HG03159 (cell line): ENCODE results near the gene EAF1.
"Not testable (repeated sequence)": the region's sequence is repeated elsewhere in the genome, so short reads cannot be mapped to it uniquely, and the experiment has no call there.

ENCODE experiments used
- ATAC-seq: cut with Tn5 transposase; IDR thresholded peaks from one replicate; pipeline ENCODE4 v1.9.1; 2021; ENCODE audit warnings: mild to moderate bottlenecking, moderate library complexity; ENCODE audit not compliant: unreplicated experiment

EAF1 gene

GRCh38 chr3:15404767-15405166 is 22.6 kb upstream of the EAF1 start:
- no peak for ATAC-seq

- ATAC-seq = peak; percentile 60
Observed at GRCh38 chr3:15405448-15406050, 21.8 kb upstream of the EAF1 start.

GRCh38 chr3:15409239-15409638 is 18.2 kb upstream of the EAF1 start:
- no peak for ATAC-seq

- no peak for ATAC-seq
Observed at GRCh38 chr3:15409774-15410173, 17.6 kb upstream of the EAF1 start.

GRCh38 chr3:15410966-15411365 is 16.4 kb upstream of the EAF1 start:
- not testable (repeated sequence) for ATAC-seq

- ATAC-seq = no peak
Observed at GRCh38 chr3:15420871-15421270, 6.5 kb upstream of the EAF1 start.

- ATAC-seq = no peak
Observed at GRCh38 chr3:15426579-15427118, 749 bp upstream of the EAF1 start.

- ATAC-seq = no peak
Observed at GRCh38 chr3:15427981-15428380, 583 bp downstream of the EAF1 start.

- ATAC-seq = no peak
Observed at GRCh38 chr3:15428539-15428938, 1.1 kb downstream of the EAF1 start.

- ATAC-seq = no peak
Observed at GRCh38 chr3:15429080-15429479, 1.7 kb downstream of the EAF1 start.

GRCh38 chr3:15430624-15431023 is 3.2 kb downstream of the EAF1 start:
- no peak for ATAC-seq

- no peak for ATAC-seq
Observed at GRCh38 chr3:15431256-15431837, 3.9 kb downstream of the EAF1 start.

GRCh38 chr3:15433531-15433930 is 6.1 kb downstream of the EAF1 start:
- no peak for ATAC-seq

- ATAC-seq = no peak
Observed at GRCh38 chr3:15434756-15435155, 7.4 kb downstream of the EAF1 start.

- ATAC-seq = no peak
Observed at GRCh38 chr3:15436246-15436645, 8.8 kb downstream of the EAF1 start.

- no peak for ATAC-seq
Observed at GRCh38 chr3:15438983-15439382, 11.6 kb downstream of the EAF1 start.

- ATAC-seq = no peak
Observed at GRCh38 chr3:15439476-15439875, 12.1 kb downstream of the EAF1 start.

GRCh38 chr3:15440891-15441290 is 13.5 kb downstream of the EAF1 start:
- ATAC-seq = no peak

GRCh38 chr3:15443826-15444524 is 16.6 kb downstream of the EAF1 start:
- ATAC-seq = no peak

GRCh38 chr3:15449489-15450224 is 22.3 kb downstream of the EAF1 start:
- no peak for ATAC-seq

GRCh38 chr3:15450438-15451215 is 23.2 kb downstream of the EAF1 start:
- ATAC-seq = no peak
